ENCODE data around the gene ZNF346. TPM values are rescaled to one million over a fixed set of nuclear protein-coding genes. Genes with fewer than 3 reads are reported as not detected.
"Not testable (repeated sequence)": the region's sequence is repeated elsewhere in the genome, so short reads cannot be mapped to it uniquely, and the experiment has no call there.

The ZNF346 gene, protein sequence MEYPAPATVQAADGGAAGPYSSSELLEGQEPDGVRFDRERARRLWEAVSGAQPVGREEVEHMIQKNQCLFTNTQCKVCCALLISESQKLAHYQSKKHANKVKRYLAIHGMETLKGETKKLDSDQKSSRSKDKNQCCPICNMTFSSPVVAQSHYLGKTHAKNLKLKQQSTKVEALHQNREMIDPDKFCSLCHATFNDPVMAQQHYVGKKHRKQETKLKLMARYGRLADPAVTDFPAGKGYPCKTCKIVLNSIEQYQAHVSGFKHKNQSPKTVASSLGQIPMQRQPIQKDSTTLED
- total RNA-seq = 15.8 TPM

- Histone ChIP-seq H3K4me3 (ENCODE audit: low read length) (peak within 1 kb of the TSS; percentile 77), H3K27me3 (ENCODE audit: insufficient read depth, low read length) (no peaks in the 10 kb centered on the region), H3K9me3 (ENCODE audit: low read depth, low read length) (no peaks in the 10 kb centered on the region), H3K4me1 (ENCODE audit: insufficient read depth, low read length) (peaks cover 18% of the 10 kb centered on the region)
Observed at GRCh38 chr5:177022386-177023302, at the start of gene ZNF346. TSS of gene ZNF346 (plus strand) at chr5:177022696. CDS start at chr5:177022739, 43 bp downstream.

GRCh38 chr5:176979669-176980068 is 42.8 kb upstream of the ZNF346 start:
- Histone ChIP-seq H3K9me3 (ENCODE audit: low read depth, low read length) (no peaks in the 10 kb centered on the region), H3K4me3 (ENCODE audit: low read length) (no peak overlapping the region), H3K4me1 (ENCODE audit: insufficient read depth, low read length) (no peaks in the 10 kb centered on the region), H3K27me3 (ENCODE audit: insufficient read depth, low read length) (no peaks in the 10 kb centered on the region)

DNA sequence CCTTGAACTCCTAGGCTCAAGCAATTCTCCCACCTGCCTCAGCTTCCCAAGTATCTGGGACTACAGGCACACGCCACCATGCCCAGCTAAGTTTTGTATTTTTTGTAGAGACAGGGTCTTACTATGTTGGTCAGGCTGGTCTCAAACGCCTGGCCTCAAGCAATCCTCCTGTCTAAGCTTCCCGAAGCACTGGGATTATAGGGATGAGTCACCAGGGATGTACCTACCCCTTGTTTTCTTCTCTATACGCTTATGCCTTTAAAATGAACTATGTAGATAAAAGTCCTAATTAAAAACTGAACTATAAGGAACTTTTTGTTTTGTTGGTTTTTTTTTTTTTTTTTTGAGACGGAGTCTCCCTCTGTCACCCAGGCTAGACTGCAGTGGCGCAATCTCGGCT is 41.7 kb upstream of the ZNF346 start:
- no peak overlapping the region for H3K4me3 ChIP-seq (ENCODE audit: low read length)
- no peaks in the 10 kb centered on the region for H3K27me3 ChIP-seq (ENCODE audit: insufficient read depth, low read length)
- peaks cover 8% of the 10 kb centered on the region for H3K4me1 ChIP-seq (ENCODE audit: insufficient read depth, low read length)
- no peaks in the 10 kb centered on the region for H3K9me3 ChIP-seq (ENCODE audit: low read depth, low read length)

GRCh38 chr5:176983112-176983511 is 39.4 kb upstream of the ZNF346 start:
- not testable (repeated sequence) for H3K27me3 ChIP-seq (ENCODE audit: insufficient read depth, low read length); H3K9me3 ChIP-seq (ENCODE audit: low read depth, low read length); H3K4me3 ChIP-seq (ENCODE audit: low read length)
- peaks cover 21% of the 10 kb centered on the region for H3K4me1 ChIP-seq (ENCODE audit: insufficient read depth, low read length)

DNA sequence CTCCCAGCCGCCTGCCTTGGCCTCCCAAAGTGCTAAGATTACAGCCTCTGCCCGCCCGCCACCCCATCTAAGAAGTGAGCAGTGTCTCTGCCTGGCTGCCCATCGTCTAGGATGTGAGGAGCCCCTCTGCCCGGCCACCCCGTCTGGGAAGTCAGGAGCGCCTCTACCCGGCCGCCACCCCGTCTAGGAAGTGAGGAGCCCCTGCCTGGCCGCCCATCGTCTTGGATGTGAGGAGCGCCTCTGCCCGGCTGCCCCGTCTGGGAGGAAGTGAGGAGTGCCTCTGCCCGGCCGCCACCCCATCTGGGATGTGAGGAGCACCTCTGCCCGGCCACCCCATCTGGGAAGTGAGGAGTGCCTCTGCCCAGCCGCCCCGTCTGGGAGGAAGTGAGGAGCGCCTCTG is 38.9 kb upstream of the ZNF346 start:
- peaks cover 21% of the 10 kb centered on the region for H3K4me1 ChIP-seq (ENCODE audit: insufficient read depth, low read length)
- not testable (repeated sequence) for H3K9me3 ChIP-seq (ENCODE audit: low read depth, low read length); H3K4me3 ChIP-seq (ENCODE audit: low read length); H3K27me3 ChIP-seq (ENCODE audit: insufficient read depth, low read length)

GRCh38 chr5:176984176-176984575 is 38.3 kb upstream of the ZNF346 start:
- not testable (repeated sequence) for H3K27me3 ChIP-seq (ENCODE audit: insufficient read depth, low read length); H3K4me3 ChIP-seq (ENCODE audit: low read length); H3K9me3 ChIP-seq (ENCODE audit: low read depth, low read length)
- H3K4me1 ChIP-seq (ENCODE audit: insufficient read depth, low read length) = peaks cover 21% of the 10 kb centered on the region

DNA sequence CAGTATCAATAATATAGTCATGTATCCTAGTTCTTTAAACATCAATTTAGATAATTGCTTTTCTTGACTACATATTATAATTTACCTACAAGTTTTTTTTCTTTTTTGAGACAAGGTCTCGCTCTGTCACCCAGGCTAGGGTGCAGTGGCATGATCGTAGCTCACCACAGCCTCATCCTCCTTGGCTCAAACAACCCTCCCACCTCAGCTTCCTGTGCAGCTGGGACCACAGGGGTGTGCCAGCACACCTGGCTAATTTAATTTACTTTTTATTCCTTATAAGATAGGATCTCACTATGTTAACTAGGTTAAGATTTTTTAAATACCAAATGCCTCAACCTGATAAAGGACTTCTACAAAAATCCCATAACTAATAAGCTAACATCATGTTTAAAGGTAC is 37.0 kb upstream of the ZNF346 start:
- peaks cover 21% of the 10 kb centered on the region for H3K4me1 ChIP-seq (ENCODE audit: insufficient read depth, low read length)
- H3K9me3 ChIP-seq (ENCODE audit: low read depth, low read length) = no peaks in the 10 kb centered on the region
- H3K27me3 ChIP-seq (ENCODE audit: insufficient read depth, low read length) = no peaks in the 10 kb centered on the region
- no peak overlapping the region for H3K4me3 ChIP-seq (ENCODE audit: low read length)

- peaks cover 21% of the 10 kb centered on the region for H3K4me1 ChIP-seq (ENCODE audit: insufficient read depth, low read length)
Observed at GRCh38 chr5:176986280-176986679, 36.2 kb upstream of the ZNF346 start.

GRCh38 chr5:176987583-176987982 is 34.9 kb upstream of the ZNF346 start:
- H3K27me3 ChIP-seq (ENCODE audit: insufficient read depth, low read length) = no peaks in the 10 kb centered on the region
- H3K9me3 ChIP-seq (ENCODE audit: low read depth, low read length) = no peaks in the 10 kb centered on the region
- no peak overlapping the region for H3K4me3 ChIP-seq (ENCODE audit: low read length)
- H3K4me1 ChIP-seq (ENCODE audit: insufficient read depth, low read length) = peaks cover 29% of the 10 kb centered on the region

More at GRCh38 chr5:176986280-176986679, 36.2 kb upstream of the ZNF346 start:
- no peak overlapping the region for H3K4me3 ChIP-seq (ENCODE audit: low read length)
- H3K27me3 ChIP-seq (ENCODE audit: insufficient read depth, low read length) = no peaks in the 10 kb centered on the region
- no peaks in the 10 kb centered on the region for H3K9me3 ChIP-seq (ENCODE audit: low read depth, low read length)

DNA sequence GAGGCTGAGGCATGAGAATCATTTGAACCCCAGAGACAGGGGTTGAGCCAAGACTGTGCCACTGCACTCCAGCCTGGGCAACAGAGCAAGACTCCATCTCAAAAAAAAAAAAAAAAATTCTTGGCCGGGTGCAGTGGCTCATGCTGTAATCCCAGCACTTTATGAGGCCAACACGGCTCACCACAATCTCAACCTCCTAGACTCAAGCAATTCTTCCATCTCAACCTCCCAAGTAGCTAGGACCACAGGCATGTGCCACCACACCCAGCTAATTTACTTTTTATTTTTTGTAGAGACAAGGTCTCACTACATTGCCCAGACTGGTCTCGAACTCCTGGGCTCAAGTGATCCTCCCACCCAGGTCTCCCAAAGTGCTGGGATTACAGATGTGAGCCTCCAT is 29.4 kb upstream of the ZNF346 start:
- H3K27me3 ChIP-seq (ENCODE audit: insufficient read depth, low read length); H3K4me3 ChIP-seq (ENCODE audit: low read length); H3K9me3 ChIP-seq (ENCODE audit: low read depth, low read length): not testable (repeated sequence)
- H3K4me1 ChIP-seq (ENCODE audit: insufficient read depth, low read length) = peaks cover 63% of the 10 kb centered on the region

DNA sequence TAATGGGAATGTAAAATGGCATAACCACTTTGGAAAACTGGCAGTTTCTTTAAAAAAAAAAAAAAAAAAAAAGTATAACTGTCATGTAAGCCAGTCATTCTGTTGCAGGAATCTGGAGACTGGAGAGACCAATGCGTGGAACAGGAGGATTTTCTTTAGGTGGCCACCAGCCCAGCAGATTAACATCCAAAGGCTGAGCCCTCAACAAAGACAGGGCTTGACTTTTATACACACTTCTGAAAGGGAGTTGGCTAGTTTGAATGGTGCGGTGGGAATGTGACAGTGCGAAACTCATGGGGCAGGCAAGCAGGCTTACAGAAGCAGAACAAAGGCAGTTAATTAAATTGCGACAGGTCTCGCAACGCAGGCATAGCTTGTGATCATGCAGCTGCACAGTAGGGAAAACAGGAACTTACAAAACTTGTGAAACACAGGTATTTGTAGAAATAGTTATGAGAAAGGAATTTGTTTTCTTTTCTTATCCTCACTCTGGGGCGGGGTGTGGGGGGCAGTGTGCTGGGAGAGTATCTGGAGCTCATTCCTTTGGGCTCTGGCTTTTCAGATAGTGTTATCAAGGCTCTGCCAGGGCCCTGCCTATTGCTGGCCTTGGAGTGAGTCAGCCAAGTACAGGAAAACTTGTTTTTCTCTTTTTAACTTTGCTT is 27.9 kb upstream of the ZNF346 start:
- Histone ChIP-seq H3K27me3 (ENCODE audit: insufficient read depth, low read length) (no peaks in the 10 kb centered on the region), H3K4me3 (ENCODE audit: low read length) (no peak overlapping the region), H3K4me1 (ENCODE audit: insufficient read depth, low read length) (peaks cover 70% of the 10 kb centered on the region), H3K9me3 (ENCODE audit: low read depth, low read length) (no peaks in the 10 kb centered on the region)

GRCh38 chr5:176995122-176995490 is 27.4 kb upstream of the ZNF346 start:
- Histone ChIP-seq H3K4me3 (ENCODE audit: low read length) (no peak overlapping the region), H3K4me1 (ENCODE audit: insufficient read depth, low read length) (peaks cover 70% of the 10 kb centered on the region), H3K27me3 (ENCODE audit: insufficient read depth, low read length) (no peaks in the 10 kb centered on the region), H3K9me3 (ENCODE audit: low read depth, low read length) (no peaks in the 10 kb centered on the region)

GRCh38 chr5:176995896-176996767 is 26.4 kb upstream of the ZNF346 start:
- no peaks in the 10 kb centered on the region for H3K27me3 ChIP-seq (ENCODE audit: insufficient read depth, low read length)
- peaks cover 77% of the 10 kb centered on the region for H3K4me1 ChIP-seq (ENCODE audit: insufficient read depth, low read length)
- H3K9me3 ChIP-seq (ENCODE audit: low read depth, low read length) = no peaks in the 10 kb centered on the region
- H3K4me3 ChIP-seq (ENCODE audit: low read length) = no peak overlapping the region

GRCh38 chr5:176996780-176997179 is 25.7 kb upstream of the ZNF346 start:
- no peak overlapping the region for H3K4me3 ChIP-seq (ENCODE audit: low read length)
- no peaks in the 10 kb centered on the region for H3K9me3 ChIP-seq (ENCODE audit: low read depth, low read length)
- H3K4me1 ChIP-seq (ENCODE audit: insufficient read depth, low read length) = peaks cover 78% of the 10 kb centered on the region
- no peaks in the 10 kb centered on the region for H3K27me3 ChIP-seq (ENCODE audit: insufficient read depth, low read length)

Data from mononuclear cell (primary cell).